A673 (cell line): ENCODE results near the gene LEP. TPM values are rescaled to one million over a fixed set of nuclear protein-coding genes. Genes with fewer than 3 reads are reported as not detected.
"Not testable (repeated sequence)": the region's sequence is repeated elsewhere in the genome, so short reads cannot be mapped to it uniquely, and the experiment has no call there.

ENCODE experiments used
- BruUV-seq: library from RNA; stranded (reverse); fragments of 400-500 nt; replicated peaks from 2 replicates; lab custom pipeline; 2021; lab: Mats Ljungman, UMichigan
- CTCF ChIA-PET: fragments of 300-600 bp; sonication (Branson Sonifier 250); formaldehyde crosslinking; loops from one replicate; lab custom pipeline; 2022; ENCODE audit warnings: antibody characterized with exemption; lab: Charles Lee
- POLR2A ChIA-PET: fragments of 300-600 bp; sonication (Branson Sonifier 250); formaldehyde crosslinking; loops from one replicate; lab custom pipeline; 2022; ENCODE audit warnings: antibody characterized with exemption; ENCODE audit not compliant: low non-redundant PET; lab: Charles Lee
- DNase-seq: peaks from one replicate; pipeline ENCODE4 v3.0.0-alpha.2; 2015; ENCODE audit warnings: low spot score
- H3K27ac ChIP-seq: fragments of 200-600 bp; sonication (generic); 2 replicates; pipeline ENCODE4 v1.5.1; 2016; ENCODE audit warnings: mixed run types, low read depth, mild to moderate bottlenecking, mixed read lengths, antibody characterized with exemption, low read length; ENCODE audit not compliant: poor library complexity, severe bottlenecking
- H3K27me3 ChIP-seq: fragments of 200-600 bp; sonication (generic); replicated peaks from 2 replicates; pipeline ENCODE4 v1.6.1; 2017; ENCODE audit warnings: mixed run types, low read depth, mild to moderate bottlenecking, mixed read lengths, antibody characterized with exemption, low read length; ENCODE audit not compliant: insufficient read depth, poor library complexity
- H3K36me3 ChIP-seq: fragments of 200-600 bp; sonication (generic); 2 replicates; pipeline ENCODE4 v1.6.1; 2016; ENCODE audit warnings: mixed run types, mild to moderate bottlenecking, mixed read lengths, antibody characterized with exemption, low read length; ENCODE audit not compliant: insufficient read depth, poor library complexity, severe bottlenecking
- H3K4me1 ChIP-seq: fragments of 200-600 bp; sonication (generic); 2 replicates; pipeline ENCODE4 v1.6.1; 2017; ENCODE audit warnings: mixed run types, mild to moderate bottlenecking, mixed read lengths, antibody characterized with exemption, low read length; ENCODE audit not compliant: insufficient read depth, poor library complexity, severe bottlenecking
- H3K4me3 ChIP-seq: fragments of 200-600 bp; sonication (generic); 2 replicates; pipeline ENCODE4 v1.5.1; 2016; ENCODE audit warnings: low read depth, mixed run types, mild to moderate bottlenecking, mixed read lengths, low read length; ENCODE audit not compliant: poor library complexity, severe bottlenecking
- H3K9me3 ChIP-seq: fragments of 200-600 bp; sonication (generic); 2 replicates; pipeline ENCODE4 v1.6.1; 2016; ENCODE audit warnings: mixed run types, low read depth, mild to moderate bottlenecking, mixed read lengths, antibody characterized with exemption, low read length; ENCODE audit not compliant: poor library complexity, severe bottlenecking
- EZH2 ChIP-seq: fragments of 200-600 bp; sonication (generic); IDR thresholded peaks from 2 replicates; pipeline ENCODE4 v1.6.1; 2017; ENCODE audit warnings: borderline replicate concordance, low read depth, mild to moderate bottlenecking, mixed read lengths, antibody characterized with exemption, low read length; ENCODE audit not compliant: poor library complexity, severe bottlenecking
- intact Hi-C: fragments of 100-400 bp; cut with micrococcal nuclease; formaldehyde crosslinking; loops from one replicate; pipeline ENCODE4 v1.10.0; 2022; ENCODE audit not compliant: unreplicated experiment
- total RNA-seq: library from RNA; stranded (reverse); gene quantifications from 2 replicates; pipeline ENCODE4 v1.2.3, GENCODE V29; 2021
- TF ChIP-seq, protein P1 (sequence below): fragments of 300-800, 200-600 bp; sonication (generic); conservative IDR thresholded peaks from 2 replicates; pipeline ENCODE4 v1.5.1; 2017; ENCODE audit warnings: low read depth, mild to moderate bottlenecking, antibody characterized with exemption, low read length, moderate library complexity, mixed read lengths

Gene LEP
- total RNA-seq, 1 experiment from 2014 or later: not detected

GRCh38 chr7:128275681-128276080 lies 34.6 kb downstream of the LEP start:
- no peak overlapping the region for H3K4me3 ChIP-seq
- POLR2A ChIA-PET: no interaction called here
- TF ChIP-seq EZH2: no peak
- TF ChIP-seq, protein P1, sequence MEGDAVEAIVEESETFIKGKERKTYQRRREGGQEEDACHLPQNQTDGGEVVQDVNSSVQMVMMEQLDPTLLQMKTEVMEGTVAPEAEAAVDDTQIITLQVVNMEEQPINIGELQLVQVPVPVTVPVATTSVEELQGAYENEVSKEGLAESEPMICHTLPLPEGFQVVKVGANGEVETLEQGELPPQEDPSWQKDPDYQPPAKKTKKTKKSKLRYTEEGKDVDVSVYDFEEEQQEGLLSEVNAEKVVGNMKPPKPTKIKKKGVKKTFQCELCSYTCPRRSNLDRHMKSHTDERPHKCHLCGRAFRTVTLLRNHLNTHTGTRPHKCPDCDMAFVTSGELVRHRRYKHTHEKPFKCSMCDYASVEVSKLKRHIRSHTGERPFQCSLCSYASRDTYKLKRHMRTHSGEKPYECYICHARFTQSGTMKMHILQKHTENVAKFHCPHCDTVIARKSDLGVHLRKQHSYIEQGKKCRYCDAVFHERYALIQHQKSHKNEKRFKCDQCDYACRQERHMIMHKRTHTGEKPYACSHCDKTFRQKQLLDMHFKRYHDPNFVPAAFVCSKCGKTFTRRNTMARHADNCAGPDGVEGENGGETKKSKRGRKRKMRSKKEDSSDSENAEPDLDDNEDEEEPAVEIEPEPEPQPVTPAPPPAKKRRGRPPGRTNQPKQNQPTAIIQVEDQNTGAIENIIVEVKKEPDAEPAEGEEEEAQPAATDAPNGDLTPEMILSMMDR: no peak
- intact Hi-C loops: no loop called here
- no peaks in the 10 kb centered on the region for H3K27me3 ChIP-seq
- H3K27ac ChIP-seq: no peak overlapping the region
- CTCF ChIA-PET: no interaction called here
- H3K9me3 ChIP-seq: no peaks in the 10 kb centered on the region
- no peak for DNase-seq
- BruUV-seq: no TSS peak
- H3K36me3 ChIP-seq: no peaks in the 10 kb centered on the region
- H3K4me1 ChIP-seq: no peaks in the 10 kb centered on the region

GRCh38 chr7:128278366-128278765 lies 37.3 kb downstream of the LEP start:
- H3K4me1 ChIP-seq: no peaks in the 10 kb centered on the region
- H3K36me3 ChIP-seq: no peaks in the 10 kb centered on the region
- no peaks in the 10 kb centered on the region for H3K27me3 ChIP-seq
- no peaks in the 10 kb centered on the region for H3K9me3 ChIP-seq
- no peak overlapping the region for H3K4me3 ChIP-seq
- BruUV-seq: no TSS peak
- intact Hi-C loops: no loop called here
- H3K27ac ChIP-seq: no peak overlapping the region
- DNase-seq: no peak
- TF ChIP-seq, protein P1: no peak
- no peak for TF ChIP-seq EZH2
- ChIA-PET CTCF (no interaction called here), POLR2A (no interaction called here)

- no peaks in the 10 kb centered on the region for H3K9me3 ChIP-seq
- DNase-seq: no peak
- ChIA-PET POLR2A (no interaction called here), CTCF (no interaction called here)
- TF ChIP-seq, protein P1: no peak
- TF ChIP-seq EZH2: no peak
- no peaks in the 10 kb centered on the region for H3K27me3 ChIP-seq
- intact Hi-C loops: no loop called here
- no peak overlapping the region for H3K27ac ChIP-seq
- H3K4me3 ChIP-seq: no peak overlapping the region
- no peaks in the 10 kb centered on the region for H3K4me1 ChIP-seq
- no TSS peak for BruUV-seq
- no peaks in the 10 kb centered on the region for H3K36me3 ChIP-seq
Observed at GRCh38 chr7:128279124-128279713, 38.1 kb downstream of the LEP start.

- H3K27me3 ChIP-seq, CTCF ChIA-PET, POLR2A ChIA-PET, intact Hi-C loops, H3K36me3 ChIP-seq, H3K4me3 ChIP-seq, H3K27ac ChIP-seq, DNase-seq, H3K9me3 ChIP-seq, BruUV-seq, H3K4me1 ChIP-seq: not testable (repeated sequence)
Observed at GRCh38 chr7:128280451-128280850, 39.4 kb downstream of the LEP start.
